GM12872 (cell line): ENCODE results near the gene SHROOM4.

Experiments used
- TF ChIP-seq, protein P1 (sequence below): IDR thresholded peaks from 3 replicates; pipeline ENCODE4 v1.5.1; 2011; ENCODE audit warnings: low read depth, mild to moderate bottlenecking, low read length, moderate library complexity; ENCODE audit not compliant: insufficient read depth

The SHROOM4 gene

DNA sequence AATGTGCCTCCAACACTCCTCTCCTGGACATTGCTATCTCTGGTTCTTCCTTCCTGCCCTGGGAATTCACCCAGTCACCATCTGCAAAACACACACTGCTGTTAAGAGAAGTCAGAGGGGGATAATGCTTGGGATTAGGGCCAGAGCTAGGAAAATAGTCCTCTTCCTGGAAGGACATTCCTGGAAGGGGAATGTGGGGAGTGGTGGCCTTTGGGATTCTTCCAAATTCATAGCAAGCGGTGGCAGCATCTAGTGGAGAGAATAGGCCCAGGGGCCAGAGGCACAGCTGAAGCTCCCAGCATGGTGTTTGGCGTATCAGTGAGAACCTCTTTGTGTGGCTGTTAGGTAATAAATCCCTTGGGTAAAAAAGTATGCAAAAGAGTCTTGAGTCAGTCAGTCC lies 34.3 kb downstream of the SHROOM4 start:
- TF ChIP-seq, protein P1, sequence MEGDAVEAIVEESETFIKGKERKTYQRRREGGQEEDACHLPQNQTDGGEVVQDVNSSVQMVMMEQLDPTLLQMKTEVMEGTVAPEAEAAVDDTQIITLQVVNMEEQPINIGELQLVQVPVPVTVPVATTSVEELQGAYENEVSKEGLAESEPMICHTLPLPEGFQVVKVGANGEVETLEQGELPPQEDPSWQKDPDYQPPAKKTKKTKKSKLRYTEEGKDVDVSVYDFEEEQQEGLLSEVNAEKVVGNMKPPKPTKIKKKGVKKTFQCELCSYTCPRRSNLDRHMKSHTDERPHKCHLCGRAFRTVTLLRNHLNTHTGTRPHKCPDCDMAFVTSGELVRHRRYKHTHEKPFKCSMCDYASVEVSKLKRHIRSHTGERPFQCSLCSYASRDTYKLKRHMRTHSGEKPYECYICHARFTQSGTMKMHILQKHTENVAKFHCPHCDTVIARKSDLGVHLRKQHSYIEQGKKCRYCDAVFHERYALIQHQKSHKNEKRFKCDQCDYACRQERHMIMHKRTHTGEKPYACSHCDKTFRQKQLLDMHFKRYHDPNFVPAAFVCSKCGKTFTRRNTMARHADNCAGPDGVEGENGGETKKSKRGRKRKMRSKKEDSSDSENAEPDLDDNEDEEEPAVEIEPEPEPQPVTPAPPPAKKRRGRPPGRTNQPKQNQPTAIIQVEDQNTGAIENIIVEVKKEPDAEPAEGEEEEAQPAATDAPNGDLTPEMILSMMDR = no peak

DNA sequence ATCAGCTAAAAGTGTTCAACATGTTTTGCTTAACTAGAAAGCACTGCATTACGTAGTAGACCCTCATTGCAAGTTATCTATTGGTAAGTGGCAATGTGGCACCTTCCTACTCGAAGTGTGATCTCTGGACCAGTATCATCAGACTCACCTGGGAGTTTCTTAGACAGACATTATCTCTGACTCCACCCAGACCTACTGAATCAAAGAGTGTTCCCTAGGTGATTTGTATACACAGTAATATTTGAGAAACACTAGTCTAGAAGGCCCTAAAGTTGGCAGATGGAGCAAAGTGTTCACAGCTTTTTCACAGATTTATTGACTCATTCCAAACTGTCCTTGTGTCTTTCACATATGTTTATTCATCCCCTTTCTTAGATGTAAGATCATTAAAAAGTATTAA lies 35.7 kb downstream of the SHROOM4 start:
- TF ChIP-seq, protein P1 = no peak

GRCh38 chrX:50776248-50776647 lies 37.7 kb downstream of the SHROOM4 start:
- TF ChIP-seq, protein P1 = no peak

GRCh38 chrX:50771382-50771781 lies 42.6 kb downstream of the SHROOM4 start:
- TF ChIP-seq, protein P1 = no peak

DNA sequence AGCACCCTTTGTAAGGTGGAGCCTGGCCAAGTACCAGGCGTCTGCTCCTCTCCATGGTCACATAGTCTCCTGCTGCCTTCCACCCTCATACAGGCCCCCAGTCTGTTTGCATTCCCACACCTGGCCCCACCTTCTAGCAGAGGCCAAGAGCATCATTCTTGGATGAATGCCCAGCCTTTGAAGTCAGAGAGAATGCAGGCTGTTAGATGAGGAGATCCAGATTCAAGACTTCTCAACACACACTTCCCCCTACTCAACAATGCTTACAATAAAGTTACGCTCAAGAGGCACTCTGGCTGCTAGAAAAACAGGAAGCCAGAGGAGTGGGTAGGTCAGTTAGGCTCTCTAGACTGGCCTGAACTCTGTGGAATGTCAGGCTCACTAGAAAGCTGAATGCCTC lies 43.3 kb downstream of the SHROOM4 start:
- TF ChIP-seq, protein P1 = no peak

GRCh38 chrX:50769389-50770063 lies 44.5 kb downstream of the SHROOM4 start:
- TF ChIP-seq, protein P1 = no peak

DNA sequence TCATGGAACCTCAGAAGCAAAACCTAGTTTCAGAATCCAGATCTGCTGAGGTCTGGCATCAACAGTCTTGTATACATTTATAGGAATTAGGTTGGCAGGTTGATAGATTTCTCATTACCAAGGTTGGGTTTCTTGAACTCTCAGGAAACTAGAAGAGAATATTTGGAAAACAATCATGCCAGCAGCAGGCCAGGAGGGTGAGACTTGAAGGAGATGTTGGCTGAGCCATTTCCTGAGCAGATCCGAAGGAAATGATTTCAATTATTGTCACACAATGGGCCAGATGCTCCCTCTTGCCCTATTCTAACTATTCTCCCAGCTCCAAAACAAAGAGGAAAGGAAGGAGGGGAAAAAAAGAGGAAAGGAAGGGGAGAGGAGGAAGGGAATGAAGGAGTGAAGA lies 45.2 kb downstream of the SHROOM4 start:
- TF ChIP-seq, protein P1 = no peak
